ENCODE data around the gene OXSM. TPM values are rescaled to one million over a fixed set of nuclear protein-coding genes. Genes with fewer than 3 reads are reported as not detected.
A peak's percentile ranks its signal among the peaks of the same experiment; 100 is the strongest.

The OXSM gene
- total and polyA plus RNA-seq, 2 experiments from 2014 or later = 1.3 to 2.2 TPM

DNA sequence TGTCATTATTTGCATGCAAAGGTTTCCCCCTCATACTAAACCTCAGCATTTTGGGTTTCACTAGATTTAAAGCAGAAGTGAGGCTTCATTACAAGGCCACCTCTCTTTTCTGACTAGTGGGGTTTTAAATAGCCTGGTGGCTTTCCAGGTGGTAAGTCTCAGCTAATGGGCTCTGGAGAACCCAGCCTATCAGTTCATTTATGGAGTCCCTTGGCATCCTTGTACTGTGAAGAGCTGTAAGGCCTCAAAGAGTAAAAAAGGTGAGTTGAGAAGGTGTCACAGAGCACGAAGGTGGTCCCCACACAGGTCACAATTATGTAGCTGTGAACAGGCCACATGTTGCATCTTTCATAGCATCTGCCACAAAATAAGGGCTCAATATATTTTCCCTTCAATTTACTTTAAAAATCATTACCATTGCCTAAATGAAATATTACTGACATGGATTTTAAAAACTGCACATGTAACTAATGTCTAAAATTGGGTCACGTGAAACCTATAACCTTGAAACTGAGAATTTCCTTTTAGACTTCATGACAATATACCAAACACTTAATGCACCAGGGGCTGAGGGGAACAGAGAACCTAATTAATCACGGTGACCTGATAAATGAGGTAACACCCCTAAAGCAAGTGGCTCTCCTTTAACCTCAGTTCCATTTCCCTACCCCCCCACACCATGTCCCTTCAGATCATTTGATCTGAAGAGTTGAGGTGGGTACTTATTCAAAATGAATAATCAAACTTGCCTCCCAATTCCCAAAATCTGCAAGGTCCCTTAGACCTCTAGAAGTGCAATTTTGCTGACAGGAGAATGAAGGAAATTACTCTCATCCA, 7.9 kb upstream of the OXSM start (continued):
- TF ChIP-seq, protein P1, sequence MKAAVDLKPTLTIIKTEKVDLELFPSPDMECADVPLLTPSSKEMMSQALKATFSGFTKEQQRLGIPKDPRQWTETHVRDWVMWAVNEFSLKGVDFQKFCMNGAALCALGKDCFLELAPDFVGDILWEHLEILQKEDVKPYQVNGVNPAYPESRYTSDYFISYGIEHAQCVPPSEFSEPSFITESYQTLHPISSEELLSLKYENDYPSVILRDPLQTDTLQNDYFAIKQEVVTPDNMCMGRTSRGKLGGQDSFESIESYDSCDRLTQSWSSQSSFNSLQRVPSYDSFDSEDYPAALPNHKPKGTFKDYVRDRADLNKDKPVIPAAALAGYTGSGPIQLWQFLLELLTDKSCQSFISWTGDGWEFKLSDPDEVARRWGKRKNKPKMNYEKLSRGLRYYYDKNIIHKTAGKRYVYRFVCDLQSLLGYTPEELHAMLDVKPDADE (IDR thresholded peaks at IDR 0.05) = no peak
- TF ChIP-seq ZNF114 (CRISPR knock-in tag; IDR thresholded peaks at IDR 0.05) (no peak), STAT1 (IDR thresholded peaks at IDR 0.05; ENCODE audit: unreplicated experiment) (no peak)
- TF ChIP-seq, protein P2, sequence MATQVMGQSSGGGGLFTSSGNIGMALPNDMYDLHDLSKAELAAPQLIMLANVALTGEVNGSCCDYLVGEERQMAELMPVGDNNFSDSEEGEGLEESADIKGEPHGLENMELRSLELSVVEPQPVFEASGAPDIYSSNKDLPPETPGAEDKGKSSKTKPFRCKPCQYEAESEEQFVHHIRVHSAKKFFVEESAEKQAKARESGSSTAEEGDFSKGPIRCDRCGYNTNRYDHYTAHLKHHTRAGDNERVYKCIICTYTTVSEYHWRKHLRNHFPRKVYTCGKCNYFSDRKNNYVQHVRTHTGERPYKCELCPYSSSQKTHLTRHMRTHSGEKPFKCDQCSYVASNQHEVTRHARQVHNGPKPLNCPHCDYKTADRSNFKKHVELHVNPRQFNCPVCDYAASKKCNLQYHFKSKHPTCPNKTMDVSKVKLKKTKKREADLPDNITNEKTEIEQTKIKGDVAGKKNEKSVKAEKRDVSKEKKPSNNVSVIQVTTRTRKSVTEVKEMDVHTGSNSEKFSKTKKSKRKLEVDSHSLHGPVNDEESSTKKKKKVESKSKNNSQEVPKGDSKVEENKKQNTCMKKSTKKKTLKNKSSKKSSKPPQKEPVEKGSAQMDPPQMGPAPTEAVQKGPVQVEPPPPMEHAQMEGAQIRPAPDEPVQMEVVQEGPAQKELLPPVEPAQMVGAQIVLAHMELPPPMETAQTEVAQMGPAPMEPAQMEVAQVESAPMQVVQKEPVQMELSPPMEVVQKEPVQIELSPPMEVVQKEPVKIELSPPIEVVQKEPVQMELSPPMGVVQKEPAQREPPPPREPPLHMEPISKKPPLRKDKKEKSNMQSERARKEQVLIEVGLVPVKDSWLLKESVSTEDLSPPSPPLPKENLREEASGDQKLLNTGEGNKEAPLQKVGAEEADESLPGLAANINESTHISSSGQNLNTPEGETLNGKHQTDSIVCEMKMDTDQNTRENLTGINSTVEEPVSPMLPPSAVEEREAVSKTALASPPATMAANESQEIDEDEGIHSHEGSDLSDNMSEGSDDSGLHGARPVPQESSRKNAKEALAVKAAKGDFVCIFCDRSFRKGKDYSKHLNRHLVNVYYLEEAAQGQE (IDR thresholded peaks at IDR 0.05; ENCODE audit: unreplicated experiment) = no peak

DNA sequence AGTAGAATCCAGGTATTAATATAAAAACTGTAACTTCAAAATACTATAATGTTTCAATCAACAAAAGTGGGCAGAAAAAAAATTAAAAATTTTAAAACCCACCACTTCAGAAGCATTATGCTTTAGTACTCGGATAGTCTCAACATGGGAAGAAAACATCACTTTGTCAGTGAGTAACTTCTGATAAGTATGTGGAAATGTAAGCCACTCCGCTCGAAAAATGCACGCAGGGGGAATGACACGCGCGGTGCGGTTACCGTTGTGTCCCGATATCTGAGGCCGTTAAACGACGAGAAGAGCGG, 7.3 kb upstream of the OXSM start:
- Histone ChIP-seq H3K4me3 (peak overlapping the region; percentile 92), H3K36me3 (ENCODE audit: insufficient read depth) (peaks cover 2% of the 10 kb centered on the region; the same call in 1 of the 2 replicates), H3K9me2 (ENCODE audit: insufficient read depth) (no peaks in the 10 kb centered on the region), H3K79me2 (replicated peaks; ENCODE audit: insufficient read depth) (peaks cover 37% of the 10 kb centered on the region), H4K20me1 (replicated peaks; ENCODE audit: insufficient read depth) (0 out of 2 replicates have a peak, but pooled peaks cover 6% of the 10 kb centered on the region), H3K27ac (ENCODE audit: low read depth) (no peak overlapping the region), H3K4me1 (ENCODE audit: insufficient read depth) (peaks cover 30% of the 10 kb centered on the region), H3K27me3 (ENCODE audit: insufficient read depth) (peaks cover 6% of the 10 kb centered on the region; the same call in 1 of the 2 replicates), H3F3A (replicated peaks; ENCODE audit: low read depth) (no peaks in the 10 kb centered on the region), H2AFZ (peak overlapping the region; percentile 70), H3K4me2 (peak overlapping the region; percentile 94)
- Mint-ChIP-seq H3K27me3 (ENCODE audit: insufficient read depth, low read depth, poor library complexity) (peaks cover 2% of the 10 kb centered on the region), H3K36me3 (ENCODE audit: low read depth) (peaks cover 8% of the 10 kb centered on the region), H3K4me3 (peak overlapping the region; percentile 84), H3K27ac (no peak overlapping the region), H3K9me3 (peaks cover 4% of the 10 kb centered on the region; the same call in 1 of the 3 replicates), H3K4me1 (peaks cover 27% of the 10 kb centered on the region)
- no peak for ATAC-seq
- DNase-seq (ENCODE audit: low spot score) = no peak
- TF ChIP-seq POLR2AphosphoS5 (IDR thresholded peaks at IDR 0.05; ENCODE audit: low read depth) (no peak), STAT1 (IDR thresholded peaks at IDR 0.05; ENCODE audit: unreplicated experiment) (no peak), EZH2 (IDR thresholded peaks at IDR 0.05; ENCODE audit: low read depth, unreplicated experiment) (no peak), CREB1 (CRISPR knock-in tag; IDR thresholded peaks at IDR 0.05; ENCODE audit: low read depth) (no peak)
- TF ChIP-seq, protein P3, sequence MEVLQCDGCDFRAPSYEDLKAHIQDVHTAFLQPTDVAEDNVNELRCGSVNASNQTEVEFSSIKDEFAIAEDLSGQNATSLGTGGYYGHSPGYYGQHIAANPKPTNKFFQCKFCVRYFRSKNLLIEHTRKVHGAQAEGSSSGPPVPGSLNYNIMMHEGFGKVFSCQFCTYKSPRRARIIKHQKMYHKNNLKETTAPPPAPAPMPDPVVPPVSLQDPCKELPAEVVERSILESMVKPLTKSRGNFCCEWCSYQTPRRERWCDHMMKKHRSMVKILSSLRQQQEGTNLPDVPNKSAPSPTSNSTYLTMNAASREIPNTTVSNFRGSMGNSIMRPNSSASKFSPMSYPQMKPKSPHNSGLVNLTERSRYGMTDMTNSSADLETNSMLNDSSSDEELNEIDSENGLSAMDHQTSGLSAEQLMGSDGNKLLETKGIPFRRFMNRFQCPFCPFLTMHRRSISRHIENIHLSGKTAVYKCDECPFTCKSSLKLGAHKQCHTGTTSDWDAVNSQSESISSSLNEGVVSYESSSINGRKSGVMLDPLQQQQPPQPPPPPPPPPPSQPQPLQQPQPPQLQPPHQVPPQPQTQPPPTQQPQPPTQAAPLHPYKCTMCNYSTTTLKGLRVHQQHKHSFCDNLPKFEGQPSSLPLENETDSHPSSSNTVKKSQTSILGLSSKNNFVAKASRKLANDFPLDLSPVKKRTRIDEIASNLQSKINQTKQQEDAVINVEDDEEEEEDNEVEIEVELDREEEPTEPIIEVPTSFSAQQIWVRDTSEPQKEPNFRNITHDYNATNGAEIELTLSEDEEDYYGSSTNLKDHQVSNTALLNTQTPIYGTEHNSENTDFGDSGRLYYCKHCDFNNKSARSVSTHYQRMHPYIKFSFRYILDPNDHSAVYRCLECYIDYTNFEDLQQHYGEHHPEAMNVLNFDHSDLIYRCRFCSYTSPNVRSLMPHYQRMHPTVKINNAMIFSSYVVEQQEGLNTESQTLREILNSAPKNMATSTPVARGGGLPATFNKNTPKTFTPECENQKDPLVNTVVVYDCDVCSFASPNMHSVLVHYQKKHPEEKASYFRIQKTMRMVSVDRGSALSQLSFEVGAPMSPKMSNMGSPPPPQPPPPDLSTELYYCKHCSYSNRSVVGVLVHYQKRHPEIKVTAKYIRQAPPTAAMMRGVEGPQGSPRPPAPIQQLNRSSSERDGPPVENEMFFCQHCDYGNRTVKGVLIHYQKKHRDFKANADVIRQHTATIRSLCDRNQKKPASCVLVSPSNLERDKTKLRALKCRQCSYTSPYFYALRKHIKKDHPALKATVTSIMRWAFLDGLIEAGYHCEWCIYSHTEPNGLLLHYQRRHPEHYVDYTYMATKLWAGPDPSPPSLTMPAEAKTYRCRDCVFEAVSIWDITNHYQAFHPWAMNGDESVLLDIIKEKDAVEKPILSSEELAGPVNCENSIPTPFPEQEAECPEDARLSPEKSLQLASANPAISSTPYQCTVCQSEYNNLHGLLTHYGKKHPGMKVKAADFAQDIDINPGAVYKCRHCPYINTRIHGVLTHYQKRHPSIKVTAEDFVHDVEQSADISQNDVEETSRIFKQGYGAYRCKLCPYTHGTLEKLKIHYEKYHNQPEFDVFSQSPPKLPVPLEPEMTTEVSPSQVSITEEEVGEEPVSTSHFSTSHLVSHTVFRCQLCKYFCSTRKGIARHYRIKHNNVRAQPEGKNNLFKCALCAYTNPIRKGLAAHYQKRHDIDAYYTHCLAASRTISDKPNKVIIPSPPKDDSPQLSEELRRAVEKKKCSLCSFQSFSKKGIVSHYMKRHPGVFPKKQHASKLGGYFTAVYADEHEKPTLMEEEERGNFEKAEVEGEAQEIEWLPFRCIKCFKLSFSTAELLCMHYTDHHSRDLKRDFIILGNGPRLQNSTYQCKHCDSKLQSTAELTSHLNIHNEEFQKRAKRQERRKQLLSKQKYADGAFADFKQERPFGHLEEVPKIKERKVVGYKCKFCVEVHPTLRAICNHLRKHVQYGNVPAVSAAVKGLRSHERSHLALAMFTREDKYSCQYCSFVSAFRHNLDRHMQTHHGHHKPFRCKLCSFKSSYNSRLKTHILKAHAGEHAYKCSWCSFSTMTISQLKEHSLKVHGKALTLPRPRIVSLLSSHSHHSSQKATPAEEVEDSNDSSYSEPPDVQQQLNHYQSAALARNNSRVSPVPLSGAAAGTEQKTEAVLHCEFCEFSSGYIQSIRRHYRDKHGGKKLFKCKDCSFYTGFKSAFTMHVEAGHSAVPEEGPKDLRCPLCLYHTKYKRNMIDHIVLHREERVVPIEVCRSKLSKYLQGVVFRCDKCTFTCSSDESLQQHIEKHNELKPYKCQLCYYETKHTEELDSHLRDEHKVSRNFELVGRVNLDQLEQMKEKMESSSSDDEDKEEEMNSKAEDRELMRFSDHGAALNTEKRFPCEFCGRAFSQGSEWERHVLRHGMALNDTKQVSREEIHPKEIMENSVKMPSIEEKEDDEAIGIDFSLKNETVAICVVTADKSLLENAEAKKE (CRISPR knock-in tag; IDR thresholded peaks at IDR 0.05) = no peak
- TF ChIP-seq, protein P4, sequence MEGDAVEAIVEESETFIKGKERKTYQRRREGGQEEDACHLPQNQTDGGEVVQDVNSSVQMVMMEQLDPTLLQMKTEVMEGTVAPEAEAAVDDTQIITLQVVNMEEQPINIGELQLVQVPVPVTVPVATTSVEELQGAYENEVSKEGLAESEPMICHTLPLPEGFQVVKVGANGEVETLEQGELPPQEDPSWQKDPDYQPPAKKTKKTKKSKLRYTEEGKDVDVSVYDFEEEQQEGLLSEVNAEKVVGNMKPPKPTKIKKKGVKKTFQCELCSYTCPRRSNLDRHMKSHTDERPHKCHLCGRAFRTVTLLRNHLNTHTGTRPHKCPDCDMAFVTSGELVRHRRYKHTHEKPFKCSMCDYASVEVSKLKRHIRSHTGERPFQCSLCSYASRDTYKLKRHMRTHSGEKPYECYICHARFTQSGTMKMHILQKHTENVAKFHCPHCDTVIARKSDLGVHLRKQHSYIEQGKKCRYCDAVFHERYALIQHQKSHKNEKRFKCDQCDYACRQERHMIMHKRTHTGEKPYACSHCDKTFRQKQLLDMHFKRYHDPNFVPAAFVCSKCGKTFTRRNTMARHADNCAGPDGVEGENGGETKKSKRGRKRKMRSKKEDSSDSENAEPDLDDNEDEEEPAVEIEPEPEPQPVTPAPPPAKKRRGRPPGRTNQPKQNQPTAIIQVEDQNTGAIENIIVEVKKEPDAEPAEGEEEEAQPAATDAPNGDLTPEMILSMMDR (conservative IDR thresholded peaks at IDR 0.05; ENCODE audit: low read depth in 2 of 2) = no peak
